SK-N-SH (cell line): ENCODE results near the gene TPCN2.

ENCODE experiments used
- GABPA ChIP-seq: IDR thresholded peaks from 2 replicates; pipeline ENCODE4 v1.4.0; 2012; ENCODE audit warnings: low read depth, mild to moderate bottlenecking
- SMC3 ChIP-seq: IDR thresholded peaks from 2 replicates; pipeline ENCODE4 v1.6.1; 2012; ENCODE audit warnings: low read depth, low read length, improper control_type of control experiment

DNA sequence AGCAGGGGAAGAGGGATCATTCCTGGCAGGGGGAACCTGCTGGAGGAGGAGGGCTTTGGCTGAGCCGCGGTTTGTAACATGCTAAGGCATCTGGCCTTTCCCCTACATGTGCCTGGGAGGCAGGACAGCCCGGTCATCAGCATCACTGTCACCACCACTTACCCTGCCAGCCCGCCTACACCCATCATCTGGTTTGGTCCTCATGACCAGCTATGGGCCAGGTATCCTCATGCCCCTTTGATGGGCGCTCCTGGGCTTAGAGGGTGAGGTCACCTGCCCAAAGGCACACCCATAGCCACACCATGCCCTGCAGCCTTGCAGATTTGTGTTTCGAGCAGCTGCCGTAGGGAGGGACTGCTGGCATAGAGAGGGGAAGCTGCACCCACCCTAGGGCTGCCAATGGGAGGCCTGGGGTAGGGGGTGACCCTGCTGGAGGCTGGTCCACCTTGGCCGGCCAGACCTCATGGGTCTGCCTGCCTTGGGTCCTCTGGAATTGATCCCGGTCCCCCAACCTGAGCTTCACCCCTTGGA, 38.3 kb upstream of the TPCN2 start:
- TF ChIP-seq SMC3 (no peak), GABPA (no peak)
